ENCODE results near the gene KDM7A. TPM values are rescaled to one million over a fixed set of nuclear protein-coding genes. Genes with fewer than 3 reads are reported as not detected.

The KDM7A gene
- polyA plus RNA-seq, 1 donor from 2014 or later = 8.2 TPM

- H3K36me3 ChIP-seq (ENCODE audit: insufficient read depth, low read length) = no peaks in the 10 kb centered on the region
- H3K4me3 ChIP-seq (ENCODE audit: low read length) = no peak overlapping the region
- H3K79me2 ChIP-seq (replicated peaks; ENCODE audit: insufficient read depth, low read length) = no peaks in the 10 kb centered on the region
- no peaks in the 10 kb centered on the region for H3K9me2 ChIP-seq (ENCODE audit: insufficient read depth, low read length)
- TF ChIP-seq MXI1 (conservative IDR thresholded peaks at IDR 0.05; ENCODE audit: poor library complexity, severe bottlenecking) (no peak), RAD21 (conservative IDR thresholded peaks at IDR 0.05) (no peak), POLR2AphosphoS5 (IDR thresholded peaks at IDR 0.05) (no peak), REST (IDR thresholded peaks at IDR 0.05; ENCODE audit: borderline replicate concordance) (no peak), SMC3 (conservative IDR thresholded peaks at IDR 0.05; ENCODE audit: poor library complexity) (no peak), CTCF (IDR thresholded peaks at IDR 0.05; ENCODE audit: poor library complexity, severe bottlenecking) (no peak), EZH2 (IDR thresholded peaks at IDR 0.05; ENCODE audit: borderline replicate concordance, insufficient read depth, low read length, poor library complexity, severe bottlenecking) (no peak), TAF1 (IDR thresholded peaks at IDR 0.05; ENCODE audit: low read depth) (no peak), EP300 (conservative IDR thresholded peaks at IDR 0.05; ENCODE audit: poor library complexity, severe bottlenecking) (no peak)
- H3K27me3 ChIP-seq (ENCODE audit: insufficient read depth, low read depth, low read length) = no peaks in the 10 kb centered on the region
- H3K9me3 ChIP-seq (ENCODE audit: low read length) = peaks cover under 1% of the 10 kb centered on the region
- H2AFZ ChIP-seq (ENCODE audit: low read depth, low read length) = no peak overlapping the region
- H3K9ac ChIP-seq (ENCODE audit: low read length) = no peak overlapping the region
- no peak overlapping the region for H3K27ac ChIP-seq (ENCODE audit: low read length)
- no peaks in the 10 kb centered on the region for H4K20me1 ChIP-seq (ENCODE audit: insufficient read depth)
- no peak overlapping the region for H3K4me2 ChIP-seq (ENCODE audit: low read length)
- no peaks in the 10 kb centered on the region for H3F3A ChIP-seq (ENCODE audit: insufficient read depth, low read length, poor library complexity, severe bottlenecking)
These were observed 127.3 kb downstream of the KDM7A start for GRCh38 chr7:140049339-140050024.

- Histone ChIP-seq H3K79me2 (replicated peaks; ENCODE audit: insufficient read depth, low read length) (no peaks in the 10 kb centered on the region), H3K4me3 (ENCODE audit: low read length) (no peak overlapping the region), H3K9ac (ENCODE audit: low read length) (no peak overlapping the region), H4K20me1 (ENCODE audit: insufficient read depth) (no peaks in the 10 kb centered on the region), H3K9me3 (ENCODE audit: low read length) (peaks cover 3% of the 10 kb centered on the region), H2AFZ (ENCODE audit: low read depth, low read length) (no peak overlapping the region), H3K27ac (ENCODE audit: low read length) (no peak overlapping the region), H3K36me3 (ENCODE audit: insufficient read depth, low read length) (no peaks in the 10 kb centered on the region), H3F3A (ENCODE audit: insufficient read depth, low read length, poor library complexity, severe bottlenecking) (no peaks in the 10 kb centered on the region), H3K27me3 (ENCODE audit: insufficient read depth, low read depth, low read length) (no peaks in the 10 kb centered on the region), H3K9me2 (ENCODE audit: insufficient read depth, low read length) (no peaks in the 10 kb centered on the region), H3K4me2 (ENCODE audit: low read length) (no peak overlapping the region)
- no peak for TF ChIP-seq POLR2AphosphoS5 (IDR thresholded peaks at IDR 0.05)
- no peak for TF ChIP-seq MXI1 (conservative IDR thresholded peaks at IDR 0.05; ENCODE audit: poor library complexity, severe bottlenecking)
- no peak for TF ChIP-seq SMC3 (conservative IDR thresholded peaks at IDR 0.05; ENCODE audit: poor library complexity)
- no peak for TF ChIP-seq EZH2 (IDR thresholded peaks at IDR 0.05; ENCODE audit: borderline replicate concordance, insufficient read depth, low read length, poor library complexity, severe bottlenecking)
- no peak for TF ChIP-seq TAF1 (IDR thresholded peaks at IDR 0.05; ENCODE audit: low read depth)
- no peak for TF ChIP-seq RAD21 (conservative IDR thresholded peaks at IDR 0.05)
- TF ChIP-seq REST (IDR thresholded peaks at IDR 0.05; ENCODE audit: borderline replicate concordance) = no peak
- no peak for TF ChIP-seq EP300 (conservative IDR thresholded peaks at IDR 0.05; ENCODE audit: poor library complexity, severe bottlenecking)
These were observed 127.8 kb downstream of the KDM7A start for GRCh38 chr7:140048989-140049338.

All from neural cell (in vitro differentiated cells).